Smooth muscle cell (in vitro differentiated cells): ENCODE results near the gene PRR5. TPM values are rescaled to one million over a fixed set of nuclear protein-coding genes. Genes with fewer than 3 reads are reported as not detected.

Experiments
- DNase-seq: peaks from one replicate; lab custom pipeline; 2025; ENCODE audit not compliant: unreplicated experiment; lab: John Stamatoyannopoulos, UW
- H2AFZ ChIP-seq: fragments of 200-600 bp; sonication (generic); 2 replicates; pipeline ENCODE4 v1.6.0; 2016; ENCODE audit warnings: antibody characterized with exemption, low read depth, mild to moderate bottlenecking
- H3F3A ChIP-seq: fragments of 200-600 bp; sonication (generic); 2 replicates; pipeline ENCODE4 v1.6.0; 2017; ENCODE audit warnings: antibody characterized with exemption, low read depth
- H3K27ac ChIP-seq: fragments of 200-600 bp; sonication (generic); 2 replicates; pipeline ENCODE4 v1.5.1; 2016; ENCODE audit warnings: low read depth, mild to moderate bottlenecking
- H3K27me3 ChIP-seq: fragments of 200-600 bp; sonication (generic); 2 replicates; pipeline ENCODE4 v1.6.1; 2016; ENCODE audit warnings: low read depth, mild to moderate bottlenecking
- H3K36me3 ChIP-seq: fragments of 200-600 bp; sonication (generic); 2 replicates; pipeline ENCODE4 v1.5.1; 2016; ENCODE audit warnings: low read depth
- H3K4me1 ChIP-seq: fragments of 200-600 bp; sonication (generic); 2 replicates; pipeline ENCODE4 v1.5.1; 2016; ENCODE audit warnings: low read depth
- H3K4me2 ChIP-seq: fragments of 200-600 bp; sonication (generic); 2 replicates; pipeline ENCODE4 v1.6.0; 2016; ENCODE audit warnings: mild to moderate bottlenecking
- H3K4me3 ChIP-seq: fragments of 200-600 bp; sonication (generic); 2 replicates; pipeline ENCODE4 v1.5.1; 2016; ENCODE audit warnings: mild to moderate bottlenecking
- H3K79me2 ChIP-seq: fragments of 200-600 bp; sonication (generic); 2 replicates; pipeline ENCODE4 v1.6.0; 2016; ENCODE audit warnings: low read depth, mild to moderate bottlenecking
- H3K9ac ChIP-seq: fragments of 200-600 bp; sonication (generic); 2 replicates; pipeline ENCODE4 v1.6.0; 2016; ENCODE audit warnings: low read depth
- H3K9me3 ChIP-seq: fragments of 200-600 bp; sonication (generic); replicated peaks from 2 replicates; pipeline ENCODE4 v1.5.1; 2016; ENCODE audit warnings: low read depth
- H4K20me1 ChIP-seq: fragments of 200-600 bp; sonication (generic); 2 replicates; pipeline ENCODE4 v1.6.0; 2016; ENCODE audit warnings: low read depth
- WGBS: methylation state at CpG from one replicate; pipeline ENCODE4 v1.1.7; 2016; ENCODE audit warnings: low lambda C conversion rate; 5-methylcytosine and 5-hydroxymethylcytosine counted together
- polyA plus RNA-seq: library from polyadenylated mRNA; unstranded; fragments of >200 nt; fragmentation: Nextera tagmentation; extraction: Ambion mirVana; gene quantifications from 2 replicates; pipeline ENCODE4 v1.2.1, GENCODE V29; 2016
- total RNA-seq: library from RNA; depleted of rRNA; stranded (reverse); fragments of >200 nt; gene quantifications from 2 replicates; pipeline ENCODE4 v1.2.3, GENCODE V29; 2014
- TF ChIP-seq, protein P1 (sequence below): fragments of 200-600 bp; sonication (generic); IDR thresholded peaks from 2 replicates; pipeline ENCODE4 v1.5.1; 2017; ENCODE audit warnings: borderline replicate concordance, mild to moderate bottlenecking, antibody characterized with exemption; ENCODE audit not compliant: insufficient read depth, poor library complexity, severe bottlenecking

The PRR5 gene
- total and polyA plus RNA-seq, 2 experiments from 2014 or later = 16.3 to 25.5 TPM

DNA sequence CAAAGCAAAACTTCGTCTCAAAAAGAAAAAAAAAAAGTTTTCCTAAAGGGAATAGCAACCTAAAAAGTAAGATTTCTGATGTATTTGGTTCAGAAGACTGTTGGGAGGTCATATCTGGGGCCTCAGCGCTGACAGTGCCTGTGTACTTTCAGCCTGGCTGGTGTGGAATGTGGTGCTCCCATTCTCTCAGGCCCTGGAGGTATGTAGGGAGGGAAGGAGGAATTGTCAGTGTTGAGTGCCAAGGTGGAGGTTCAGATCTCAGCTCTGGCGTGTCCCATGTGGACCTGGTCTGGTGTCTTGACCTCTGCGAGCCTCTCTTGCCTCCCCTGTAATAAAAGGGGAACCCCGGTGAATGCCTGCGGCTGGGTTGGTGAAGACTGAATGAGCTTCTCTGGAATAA, 22.4 kb downstream of the PRR5 start:
- TF ChIP-seq, protein P1, sequence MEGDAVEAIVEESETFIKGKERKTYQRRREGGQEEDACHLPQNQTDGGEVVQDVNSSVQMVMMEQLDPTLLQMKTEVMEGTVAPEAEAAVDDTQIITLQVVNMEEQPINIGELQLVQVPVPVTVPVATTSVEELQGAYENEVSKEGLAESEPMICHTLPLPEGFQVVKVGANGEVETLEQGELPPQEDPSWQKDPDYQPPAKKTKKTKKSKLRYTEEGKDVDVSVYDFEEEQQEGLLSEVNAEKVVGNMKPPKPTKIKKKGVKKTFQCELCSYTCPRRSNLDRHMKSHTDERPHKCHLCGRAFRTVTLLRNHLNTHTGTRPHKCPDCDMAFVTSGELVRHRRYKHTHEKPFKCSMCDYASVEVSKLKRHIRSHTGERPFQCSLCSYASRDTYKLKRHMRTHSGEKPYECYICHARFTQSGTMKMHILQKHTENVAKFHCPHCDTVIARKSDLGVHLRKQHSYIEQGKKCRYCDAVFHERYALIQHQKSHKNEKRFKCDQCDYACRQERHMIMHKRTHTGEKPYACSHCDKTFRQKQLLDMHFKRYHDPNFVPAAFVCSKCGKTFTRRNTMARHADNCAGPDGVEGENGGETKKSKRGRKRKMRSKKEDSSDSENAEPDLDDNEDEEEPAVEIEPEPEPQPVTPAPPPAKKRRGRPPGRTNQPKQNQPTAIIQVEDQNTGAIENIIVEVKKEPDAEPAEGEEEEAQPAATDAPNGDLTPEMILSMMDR = no peak
- H3K9ac ChIP-seq = no peak overlapping the region
- no peaks in the 10 kb centered on the region for H3K27me3 ChIP-seq
- no peak overlapping the region for H3K27ac ChIP-seq
- WGBS = 88% methylated on average over 6 of the region's 6 CpGs
- no peak for DNase-seq
- H3K79me2 ChIP-seq = no peaks in the 10 kb centered on the region
- H3F3A ChIP-seq = no peaks in the 10 kb centered on the region
- H4K20me1 ChIP-seq = peaks cover 63% of the 10 kb centered on the region
- no peak overlapping the region for H2AFZ ChIP-seq
- H3K9me3 ChIP-seq = no peaks in the 10 kb centered on the region
- no peak overlapping the region for H3K4me3 ChIP-seq
- H3K4me2 ChIP-seq = no peak overlapping the region
- H3K36me3 ChIP-seq = no peaks in the 10 kb centered on the region
- H3K4me1 ChIP-seq = no peaks in the 10 kb centered on the region

DNA sequence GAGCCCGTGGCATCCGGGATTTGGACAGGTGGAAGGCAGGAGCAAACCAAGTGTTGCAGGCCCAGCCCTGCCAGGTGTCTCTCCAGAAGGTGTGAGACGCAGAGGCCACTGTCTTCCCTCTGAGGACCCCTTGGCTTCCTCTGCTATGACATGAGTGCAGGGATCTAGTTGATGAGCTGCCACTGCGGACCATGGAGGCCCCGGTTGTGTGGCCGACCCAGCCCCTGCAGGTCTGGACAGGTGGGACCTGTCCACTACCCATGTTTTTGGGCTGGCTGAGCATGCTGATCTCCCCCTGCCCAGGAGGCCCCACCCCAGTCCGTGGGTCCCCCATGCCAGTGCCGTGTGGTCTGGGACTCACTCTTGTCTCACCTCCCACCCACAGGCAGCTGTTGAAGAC, 22.9 kb downstream of the PRR5 start:
- H3K9me3 ChIP-seq = no peaks in the 10 kb centered on the region
- no peak overlapping the region for H3K9ac ChIP-seq
- H2AFZ ChIP-seq = no peak overlapping the region
- no peak overlapping the region for H3K4me2 ChIP-seq
- H3K36me3 ChIP-seq = no peaks in the 10 kb centered on the region
- WGBS = 93% methylated on average over 8 of the region's 8 CpGs
- DNase-seq = no peak
- H3K27me3 ChIP-seq = no peaks in the 10 kb centered on the region
- H3K4me1 ChIP-seq = no peaks in the 10 kb centered on the region
- no peak overlapping the region for H3K4me3 ChIP-seq
- no peaks in the 10 kb centered on the region for H3F3A ChIP-seq
- H3K79me2 ChIP-seq = no peaks in the 10 kb centered on the region
- H3K27ac ChIP-seq = no peak overlapping the region
- H4K20me1 ChIP-seq = peaks cover 59% of the 10 kb centered on the region
- TF ChIP-seq, protein P1 = no peak

DNA sequence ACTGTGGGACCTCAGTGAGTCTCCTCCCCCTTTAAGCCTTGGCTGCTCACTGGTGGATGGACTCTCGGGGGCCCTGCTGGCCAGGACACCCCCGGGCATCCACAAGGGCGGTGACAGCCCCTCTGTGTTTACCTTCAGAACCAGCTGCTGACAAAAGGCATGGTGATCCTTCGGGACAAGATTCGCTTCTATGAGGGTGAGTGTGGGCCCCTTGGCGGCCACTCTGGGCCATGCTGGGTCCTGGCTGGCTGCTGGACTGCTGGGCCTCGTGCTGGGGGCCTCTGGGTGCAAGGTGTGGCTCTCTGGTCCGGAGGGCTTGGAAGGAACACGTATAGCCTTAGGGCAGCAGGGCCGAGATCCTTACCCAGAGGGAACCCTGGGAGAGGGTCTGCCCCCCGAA, 24.4 kb downstream of the PRR5 start:
- no peaks in the 10 kb centered on the region for H3K4me1 ChIP-seq
- 97% methylated on average over 11 of the region's 11 CpGs for WGBS
- peaks cover 59% of the 10 kb centered on the region for H4K20me1 ChIP-seq
- no peaks in the 10 kb centered on the region for H3K9me3 ChIP-seq
- no peak overlapping the region for H3K4me2 ChIP-seq
- H3K27me3 ChIP-seq = no peaks in the 10 kb centered on the region
- no peaks in the 10 kb centered on the region for H3K79me2 ChIP-seq
- no peaks in the 10 kb centered on the region for H3F3A ChIP-seq
- H3K27ac ChIP-seq = no peak overlapping the region
- no peak overlapping the region for H2AFZ ChIP-seq
- TF ChIP-seq, protein P1 = no peak
- no peak for DNase-seq
- H3K36me3 ChIP-seq = no peaks in the 10 kb centered on the region
- no peak overlapping the region for H3K9ac ChIP-seq
- H3K4me3 ChIP-seq = no peak overlapping the region

DNA sequence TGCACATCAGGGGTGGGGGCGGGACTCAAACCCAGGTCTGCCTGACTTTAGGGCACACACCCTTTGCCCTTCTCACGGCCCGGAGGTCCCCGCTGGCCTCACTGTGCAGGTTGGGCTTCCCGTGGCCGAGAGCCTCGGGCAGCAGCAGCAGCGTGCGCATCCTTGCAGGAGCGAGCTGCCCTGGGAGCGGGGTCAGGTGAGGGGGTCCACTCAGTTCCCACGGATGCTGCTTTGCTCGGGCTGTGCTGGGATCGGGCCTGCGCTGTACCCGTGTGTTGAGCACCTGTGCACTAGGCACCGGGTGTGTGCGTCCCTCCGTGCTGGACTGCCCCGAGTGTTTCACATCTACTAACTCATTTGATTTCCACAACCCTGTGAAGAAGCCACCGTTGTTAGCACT, 25.1 kb downstream of the PRR5 start:
- H2AFZ ChIP-seq = no peak overlapping the region
- no peak overlapping the region for H3K4me3 ChIP-seq
- H3F3A ChIP-seq = no peaks in the 10 kb centered on the region
- no peak overlapping the region for H3K9ac ChIP-seq
- TF ChIP-seq, protein P1 = no peak
- no peak overlapping the region for H3K4me2 ChIP-seq
- no peaks in the 10 kb centered on the region for H3K4me1 ChIP-seq
- H3K79me2 ChIP-seq = no peaks in the 10 kb centered on the region
- WGBS = 97% methylated on average over 21 of the region's 21 CpGs
- no peaks in the 10 kb centered on the region for H3K27me3 ChIP-seq
- no peak for DNase-seq
- H3K27ac ChIP-seq = no peak overlapping the region
- no peaks in the 10 kb centered on the region for H3K36me3 ChIP-seq
- no peaks in the 10 kb centered on the region for H3K9me3 ChIP-seq
- peaks cover 57% of the 10 kb centered on the region for H4K20me1 ChIP-seq
